ENCODE measurements around the gene NKX2-3. TPM values are rescaled to one million over a fixed set of nuclear protein-coding genes. Genes with fewer than 3 reads are reported as not detected.

The NKX2-3 gene
- total RNA-seq, 2 experiments from 2014 or later = not detected

GRCh38 chr10:99506416-99506815, 26.3 kb upstream of the NKX2-3 start:
- Histone ChIP-seq H3K4me3 (ENCODE audit: low read depth, low read length, poor library complexity, severe bottlenecking) (no peak overlapping the region), H3K36me3 (ENCODE audit: insufficient read depth, low read length) (no peaks in the 10 kb centered on the region), H2AFZ (ENCODE audit: low read length) (no peak overlapping the region), H3K79me2 (ENCODE audit: insufficient read depth, low read depth, low read length) (no peaks in the 10 kb centered on the region), H3K9me3 (ENCODE audit: low read length) (no peaks in the 10 kb centered on the region), H3K4me2 (ENCODE audit: low read length) (no peak overlapping the region), H3K27ac (ENCODE audit: low read depth, low read length, poor library complexity, severe bottlenecking) (no peak overlapping the region), H4K20me1 (ENCODE audit: insufficient read depth, low read length) (no peaks in the 10 kb centered on the region), H3K4me1 (ENCODE audit: insufficient read depth, low read length, poor library complexity, severe bottlenecking) (no peaks in the 10 kb centered on the region), H3K9me2 (ENCODE audit: insufficient read depth, low read length) (no peaks in the 10 kb centered on the region)
- CTCF ChIA-PET (ENCODE audit: unreplicated experiment) = no interaction called here
- BruUV-seq (replicated peaks) = no TSS peak
- intact Hi-C loops (cut with micrococcal nuclease; ENCODE audit: unreplicated experiment) = no loop called here
- TF ChIP-seq, protein P1, sequence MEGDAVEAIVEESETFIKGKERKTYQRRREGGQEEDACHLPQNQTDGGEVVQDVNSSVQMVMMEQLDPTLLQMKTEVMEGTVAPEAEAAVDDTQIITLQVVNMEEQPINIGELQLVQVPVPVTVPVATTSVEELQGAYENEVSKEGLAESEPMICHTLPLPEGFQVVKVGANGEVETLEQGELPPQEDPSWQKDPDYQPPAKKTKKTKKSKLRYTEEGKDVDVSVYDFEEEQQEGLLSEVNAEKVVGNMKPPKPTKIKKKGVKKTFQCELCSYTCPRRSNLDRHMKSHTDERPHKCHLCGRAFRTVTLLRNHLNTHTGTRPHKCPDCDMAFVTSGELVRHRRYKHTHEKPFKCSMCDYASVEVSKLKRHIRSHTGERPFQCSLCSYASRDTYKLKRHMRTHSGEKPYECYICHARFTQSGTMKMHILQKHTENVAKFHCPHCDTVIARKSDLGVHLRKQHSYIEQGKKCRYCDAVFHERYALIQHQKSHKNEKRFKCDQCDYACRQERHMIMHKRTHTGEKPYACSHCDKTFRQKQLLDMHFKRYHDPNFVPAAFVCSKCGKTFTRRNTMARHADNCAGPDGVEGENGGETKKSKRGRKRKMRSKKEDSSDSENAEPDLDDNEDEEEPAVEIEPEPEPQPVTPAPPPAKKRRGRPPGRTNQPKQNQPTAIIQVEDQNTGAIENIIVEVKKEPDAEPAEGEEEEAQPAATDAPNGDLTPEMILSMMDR (conservative IDR thresholded peaks at IDR 0.05; ENCODE audit: low read length) = no peak
- TF ChIP-seq EZH2phosphoT487 (IDR thresholded peaks at IDR 0.05; ENCODE audit: borderline replicate concordance, low read depth, low read length) = no peak
- no peak for DNase-seq (ENCODE audit: low spot score)
- POLR2A ChIA-PET = interaction anchor here (0.7 kb wide), 1 partner anchor 16 kb away, joined by 3 read pairs; no protein-coding TSS in a partner anchor

- no TSS peak for BruUV-seq (replicated peaks)
- no peak for DNase-seq (ENCODE audit: low spot score)
- ChIA-PET POLR2A (interaction anchor here (0.6 to 0.7 kb wide), 2 partner anchors 17 to 153 kb away, joined by 3 to 6 read pairs; no protein-coding TSS in a partner anchor), CTCF (ENCODE audit: unreplicated experiment) (no interaction called here)
- no peaks in the 10 kb centered on the region for H4K20me1 ChIP-seq (ENCODE audit: insufficient read depth, low read length)
- TF ChIP-seq, protein P1 (conservative IDR thresholded peaks at IDR 0.05; ENCODE audit: low read length) = no peak
- TF ChIP-seq EZH2phosphoT487 (IDR thresholded peaks at IDR 0.05; ENCODE audit: borderline replicate concordance, low read depth, low read length) = no peak
- no peaks in the 10 kb centered on the region for H3K79me2 ChIP-seq (ENCODE audit: insufficient read depth, low read depth, low read length)
- H2AFZ ChIP-seq (ENCODE audit: low read length) = no peak overlapping the region
- no peaks in the 10 kb centered on the region for H3K9me3 ChIP-seq (ENCODE audit: low read length)
- no peak overlapping the region for H3K4me3 ChIP-seq (ENCODE audit: low read depth, low read length, poor library complexity, severe bottlenecking)
- intact Hi-C loops (cut with micrococcal nuclease; ENCODE audit: unreplicated experiment) = no loop called here
- H3K4me1 ChIP-seq (ENCODE audit: insufficient read depth, low read length, poor library complexity, severe bottlenecking) = no peaks in the 10 kb centered on the region
- no peak overlapping the region for H3K4me2 ChIP-seq (ENCODE audit: low read length)
- no peaks in the 10 kb centered on the region for H3K9me2 ChIP-seq (ENCODE audit: insufficient read depth, low read length)
- H3K27ac ChIP-seq (ENCODE audit: low read depth, low read length, poor library complexity, severe bottlenecking) = no peak overlapping the region
- no peaks in the 10 kb centered on the region for H3K36me3 ChIP-seq (ENCODE audit: insufficient read depth, low read length)
These were observed 25.5 kb upstream of the NKX2-3 start for GRCh38 chr10:99507265-99507664.

GRCh38 chr10:99513061-99513460, 19.7 kb upstream of the NKX2-3 start:
- H3K9me3 ChIP-seq (ENCODE audit: low read length) = no peaks in the 10 kb centered on the region
- no peaks in the 10 kb centered on the region for H3K4me1 ChIP-seq (ENCODE audit: insufficient read depth, low read length, poor library complexity, severe bottlenecking)
- no peak overlapping the region for H3K4me2 ChIP-seq (ENCODE audit: low read length)
- ChIA-PET CTCF (ENCODE audit: unreplicated experiment) (no interaction called here), POLR2A (no interaction called here)
- H3K27ac ChIP-seq (ENCODE audit: low read depth, low read length, poor library complexity, severe bottlenecking) = no peak overlapping the region
- DNase-seq (ENCODE audit: low spot score) = no peak
- no peaks in the 10 kb centered on the region for H4K20me1 ChIP-seq (ENCODE audit: insufficient read depth, low read length)
- H3K79me2 ChIP-seq (ENCODE audit: insufficient read depth, low read depth, low read length) = no peaks in the 10 kb centered on the region
- no peaks in the 10 kb centered on the region for H3K36me3 ChIP-seq (ENCODE audit: insufficient read depth, low read length)
- TF ChIP-seq, protein P1 (conservative IDR thresholded peaks at IDR 0.05; ENCODE audit: low read length) = no peak
- no peak for TF ChIP-seq EZH2phosphoT487 (IDR thresholded peaks at IDR 0.05; ENCODE audit: borderline replicate concordance, low read depth, low read length)
- BruUV-seq (replicated peaks) = no TSS peak
- no peak overlapping the region for H3K4me3 ChIP-seq (ENCODE audit: low read depth, low read length, poor library complexity, severe bottlenecking)
- intact Hi-C loops (cut with micrococcal nuclease; ENCODE audit: unreplicated experiment) = no loop called here
- no peak overlapping the region for H2AFZ ChIP-seq (ENCODE audit: low read length)
- H3K9me2 ChIP-seq (ENCODE audit: insufficient read depth, low read length) = no peaks in the 10 kb centered on the region

Measured in OCI-LY7 (cell line).